Gastroesophageal sphincter (tissue), 3 donors: ENCODE results near the gene EXOC4.

Experiments used
- CTCF ChIP-seq, 4 experiments: fragments of 200-600 bp in 2 of 4; fragments of 450-650 bp in 2 of 4; sonication (generic) in 1 of 4; IDR thresholded peaks; one replicate each; pipeline ENCODE4 v1.5.1; 2017 to 2019; ENCODE audit warnings: antibody characterized with exemption in 4 of 4, mild to moderate bottlenecking in 2 of 4, moderate library complexity in 2 of 4
- POLR2A ChIP-seq, 2 donors: fragments of 450-650 bp; IDR thresholded peaks; one replicate each; pipeline ENCODE4 v1.6.1; 2017; ENCODE audit warnings: antibody characterized with exemption in 2 of 2, mild to moderate bottlenecking in 2 of 2, moderate library complexity in 1 of 2

- TF ChIP-seq CTCF (IDR thresholded peaks at IDR 0.05) = no peak
- TF ChIP-seq POLR2A (IDR thresholded peaks at IDR 0.05) = no peak
Observed at GRCh38 chr7:134089446-134089845, 836.6 kb downstream of the EXOC4 start.
